Measurements from ENCODE around the gene EPB41L2. TPM values are rescaled to one million over a fixed set of nuclear protein-coding genes. Genes with fewer than 3 reads are reported as not detected.

Gene EPB41L2
- total RNA-seq, 1 donor from 2014 or later = 9.1 TPM

GRCh38 chr6:131061041-131061750, 1.8 kb downstream of the EPB41L2 start:
- no peak for ATAC-seq

DNA sequence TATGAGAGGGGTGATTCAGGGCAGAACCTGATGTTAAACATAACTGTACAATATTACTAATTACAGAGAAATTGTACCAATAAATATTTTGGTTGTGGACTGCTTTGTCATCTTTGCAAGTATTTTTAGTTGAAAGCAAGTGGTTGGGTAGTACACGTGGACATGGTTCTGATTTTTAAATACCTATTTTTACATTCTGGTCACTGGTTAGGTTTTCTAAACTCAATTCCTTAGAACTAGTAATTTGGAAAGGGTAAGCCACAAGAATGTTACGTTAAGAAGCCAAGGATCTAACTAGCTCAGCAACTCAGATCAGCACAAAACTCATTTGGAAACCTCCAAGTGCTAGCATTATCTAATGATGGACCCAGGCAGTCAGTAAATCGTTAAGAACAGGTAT, 2.7 kb downstream of the EPB41L2 start:
- no peak for ATAC-seq

- ATAC-seq = no peak
Observed at GRCh38 chr6:131059486-131059885, 3.6 kb downstream of the EPB41L2 start.

DNA sequence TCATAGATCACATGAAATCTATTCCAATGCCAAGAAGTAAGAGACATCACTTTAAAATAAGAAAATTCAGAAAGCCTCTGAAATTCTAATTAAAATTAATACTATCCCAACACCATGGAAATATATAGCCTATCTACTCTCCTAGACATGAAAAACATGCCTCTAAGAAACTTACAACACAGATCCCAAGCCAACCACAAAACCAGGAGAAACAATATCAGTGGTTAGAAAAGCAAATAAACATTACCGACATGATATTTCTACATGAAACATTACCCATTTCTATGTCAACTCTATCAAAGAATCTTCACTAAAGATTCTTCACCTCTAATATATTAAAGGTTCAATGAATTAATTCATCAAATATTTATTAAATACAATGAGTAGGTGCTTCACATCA, 4.8 kb downstream of the EPB41L2 start:
- ATAC-seq = no peak

DNA sequence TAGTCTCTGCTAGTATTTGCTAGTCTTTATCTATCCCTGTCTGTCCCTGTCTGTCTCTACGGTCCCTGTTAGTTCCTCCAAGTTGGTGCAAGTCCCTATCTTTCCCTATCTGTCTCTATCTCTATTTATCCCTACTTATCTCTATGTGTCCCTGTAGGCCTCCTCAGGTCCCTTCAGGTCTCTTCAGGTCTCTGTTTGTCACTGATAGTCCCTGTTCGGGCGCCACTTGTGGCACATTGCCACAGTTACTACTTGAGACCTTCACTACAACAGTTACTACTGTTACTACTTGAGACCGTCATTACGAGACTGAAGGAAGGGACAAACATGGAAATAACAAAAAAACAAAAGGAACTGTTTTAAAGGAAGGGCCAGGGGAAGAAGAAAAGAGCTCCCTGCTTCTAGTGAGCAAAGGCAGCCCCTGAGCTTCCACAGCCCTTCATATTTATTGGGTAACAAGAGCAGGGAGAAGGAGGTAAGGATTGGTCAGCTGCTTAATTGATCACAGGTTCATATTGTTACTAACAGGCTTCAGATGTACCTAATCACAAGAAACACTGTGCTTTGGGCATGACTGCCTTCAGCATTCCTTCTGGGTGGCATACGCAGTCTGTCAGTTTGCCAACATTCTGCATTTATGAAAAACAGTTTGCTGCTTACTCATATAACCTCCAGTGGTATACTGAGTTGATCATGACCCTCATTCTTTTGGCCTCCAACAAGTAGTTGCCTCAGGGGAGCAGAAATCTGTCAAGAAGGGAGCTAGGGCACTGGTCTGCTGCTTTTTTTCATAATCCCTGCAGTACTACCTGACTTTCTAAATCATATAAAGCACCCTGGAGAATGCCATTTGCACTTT, 8.4 kb downstream of the EPB41L2 start:
- no peak for ATAC-seq

- ATAC-seq = no peak
Observed at GRCh38 chr6:131053546-131054240, 9.4 kb downstream of the EPB41L2 start.

DNA sequence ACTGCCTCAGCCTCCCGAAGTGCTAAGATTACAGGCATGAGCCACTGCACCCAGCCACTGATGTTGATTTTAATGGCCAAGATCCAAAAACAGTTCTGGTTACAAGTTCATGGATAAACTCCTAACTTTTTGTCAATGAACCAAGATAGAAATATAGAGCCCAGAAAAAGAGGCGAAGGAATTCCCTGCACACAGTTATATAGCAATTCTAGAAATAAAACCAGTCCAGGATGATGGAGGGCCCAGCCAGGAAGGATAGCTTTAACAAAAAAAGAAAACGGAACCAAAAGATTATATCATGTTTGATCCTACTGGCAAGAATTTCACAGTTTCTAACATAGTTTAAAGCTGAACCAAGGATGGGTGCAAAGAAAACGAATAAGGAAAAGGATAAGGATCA, 10.9 kb downstream of the EPB41L2 start:
- no peak for ATAC-seq

GRCh38 chr6:131051341-131051740, 11.7 kb downstream of the EPB41L2 start:
- ATAC-seq = no peak

DNA sequence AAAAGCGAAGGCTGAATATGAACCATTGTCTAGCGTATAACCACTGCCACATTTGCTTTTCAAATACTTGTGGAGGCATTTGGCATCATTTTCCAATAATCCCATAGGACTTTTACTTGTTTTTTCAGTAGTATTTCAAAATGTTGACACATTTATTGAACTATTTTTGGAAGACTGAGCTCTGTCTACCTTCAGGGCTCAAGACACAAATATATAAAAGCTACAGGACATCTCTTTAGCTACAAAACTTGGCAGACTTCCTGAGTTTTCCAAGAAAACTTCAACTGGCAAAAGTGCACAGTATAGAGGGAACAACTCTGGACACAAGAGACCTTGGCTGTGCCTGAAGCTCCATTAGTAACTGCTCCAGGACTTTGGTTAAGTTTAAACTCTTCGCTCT, 13.4 kb downstream of the EPB41L2 start:
- ATAC-seq = no peak

DNA sequence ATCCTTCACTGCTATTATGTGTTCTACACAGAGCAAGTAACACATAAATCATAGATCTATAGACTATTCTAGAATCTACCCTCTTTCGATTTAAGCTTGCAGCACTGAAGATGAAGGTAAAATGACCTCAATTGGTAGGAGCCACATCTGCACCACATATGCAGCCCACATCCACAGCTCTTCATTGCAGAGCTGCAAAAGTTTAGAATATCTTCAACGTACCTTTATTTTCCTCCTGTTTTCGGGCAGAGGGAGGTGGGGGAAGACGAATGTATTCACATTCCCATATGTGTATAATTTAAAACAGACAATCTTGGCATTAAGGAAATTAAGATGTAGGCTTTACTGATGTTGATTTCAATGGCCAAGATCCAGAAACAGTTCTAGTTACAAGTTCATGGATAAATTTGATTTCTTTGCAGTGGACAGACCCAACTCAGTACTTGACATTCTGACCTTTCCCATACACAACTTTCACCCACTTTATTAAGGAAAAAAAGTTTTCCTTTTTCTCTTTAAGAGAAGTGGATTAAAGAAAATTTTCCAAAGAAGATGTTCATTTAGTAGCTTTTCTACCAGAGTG, 14.0 kb downstream of the EPB41L2 start:
- no peak for ATAC-seq

- no peak for ATAC-seq
Observed at GRCh38 chr6:131048459-131048858, 14.6 kb downstream of the EPB41L2 start.

DNA sequence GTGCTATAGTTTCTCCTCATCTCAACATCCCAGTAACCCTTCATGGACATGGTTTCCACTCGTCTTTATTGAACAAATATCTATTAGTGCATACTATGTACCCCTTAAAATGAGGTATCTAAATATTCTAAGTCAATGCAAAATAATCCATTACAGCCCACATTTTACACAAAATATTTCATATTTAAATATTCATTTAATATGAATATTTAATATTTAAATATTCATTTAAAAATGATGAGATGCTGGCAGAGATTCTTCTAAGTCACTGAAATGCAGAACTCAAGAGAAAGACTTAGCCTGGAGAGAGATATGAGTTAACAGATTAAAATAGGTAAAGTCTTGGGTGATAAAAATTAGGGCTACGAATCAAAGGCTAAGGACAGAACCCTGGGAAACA, 17.9 kb downstream of the EPB41L2 start:
- ATAC-seq = no peak

DNA sequence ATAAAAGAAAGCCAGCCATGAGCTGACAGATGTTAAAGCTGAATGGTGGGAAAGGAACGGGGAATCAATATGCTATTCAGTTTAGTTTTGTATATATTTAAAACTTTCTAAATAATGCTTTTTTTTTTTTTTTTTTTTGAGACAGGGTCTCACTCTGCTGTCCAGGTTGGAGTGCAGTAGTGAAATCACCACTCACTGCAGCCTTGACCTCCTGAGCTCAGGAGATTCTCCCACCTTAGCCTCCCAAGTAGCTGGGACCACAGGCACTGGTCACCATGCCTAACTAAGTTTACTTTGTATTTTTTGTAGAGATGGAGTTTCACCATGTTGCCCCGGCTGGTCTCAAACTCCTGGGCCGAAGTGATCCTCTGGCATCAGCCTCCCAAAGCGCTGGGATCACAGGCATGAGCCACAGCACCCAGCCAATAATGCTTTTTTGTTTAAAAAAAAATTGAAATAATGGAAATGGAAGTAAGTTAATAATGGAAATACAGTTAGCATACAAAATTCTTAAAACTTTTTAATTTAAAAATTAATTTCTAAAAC, 19.1 kb downstream of the EPB41L2 start:
- ATAC-seq = no peak

DNA sequence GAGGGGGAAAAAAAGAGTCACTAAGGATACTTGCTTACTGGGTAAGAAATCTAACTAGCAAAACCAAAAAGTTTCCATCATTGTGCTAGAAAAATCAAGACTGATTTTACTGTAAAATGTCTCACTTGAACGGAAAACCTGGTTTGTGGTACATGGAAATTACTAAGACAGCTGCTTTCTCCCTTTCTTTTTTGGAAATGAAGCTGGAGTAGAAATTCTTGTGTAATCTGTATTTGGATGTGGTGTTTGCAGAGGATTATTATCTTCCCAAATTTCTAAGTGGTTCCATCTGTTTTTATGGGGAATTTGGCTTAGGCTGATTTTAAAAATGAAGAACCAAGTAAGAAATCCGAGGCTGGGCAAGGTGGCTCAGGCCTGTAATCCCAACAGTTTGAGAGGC, 20.4 kb downstream of the EPB41L2 start:
- ATAC-seq = no peak

DNA sequence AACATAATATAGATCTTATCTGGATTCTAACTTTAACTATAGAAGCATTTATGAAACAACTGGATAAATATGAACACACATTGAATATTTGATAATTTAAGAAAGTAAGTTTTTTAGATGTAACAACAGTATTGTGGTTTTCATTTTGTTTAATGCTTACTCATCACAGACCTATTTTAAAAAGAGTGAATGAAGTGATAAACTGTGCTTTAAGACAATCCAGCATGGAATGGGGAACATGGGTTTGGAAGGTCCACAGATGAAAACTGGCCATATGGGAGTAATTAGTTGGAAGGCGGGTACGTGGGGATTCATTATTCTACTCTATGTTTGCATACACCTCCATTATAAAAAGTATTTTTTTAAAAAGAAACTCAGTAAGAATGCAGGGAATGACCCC, 21.2 kb downstream of the EPB41L2 start:
- ATAC-seq = no peak

- ATAC-seq = no peak
Observed at GRCh38 chr6:131040866-131041265, 22.2 kb downstream of the EPB41L2 start.

DNA sequence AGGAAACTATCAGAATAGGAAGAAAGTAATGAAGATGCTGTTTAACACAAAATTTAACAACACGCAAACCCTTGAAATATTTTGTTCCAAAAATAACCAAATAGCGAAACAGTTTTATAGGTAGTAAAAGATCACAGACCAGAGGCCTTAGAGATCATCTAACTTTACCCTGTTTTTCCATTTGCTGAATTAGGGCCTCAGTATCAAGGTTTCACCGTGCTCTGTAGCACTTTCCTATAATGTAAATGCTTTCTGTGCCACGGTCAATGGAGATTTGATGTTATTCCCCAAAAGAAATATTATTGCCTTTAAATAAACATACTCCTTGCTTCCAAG, 23.7 kb downstream of the EPB41L2 start:
- no peak for ATAC-seq

DNA sequence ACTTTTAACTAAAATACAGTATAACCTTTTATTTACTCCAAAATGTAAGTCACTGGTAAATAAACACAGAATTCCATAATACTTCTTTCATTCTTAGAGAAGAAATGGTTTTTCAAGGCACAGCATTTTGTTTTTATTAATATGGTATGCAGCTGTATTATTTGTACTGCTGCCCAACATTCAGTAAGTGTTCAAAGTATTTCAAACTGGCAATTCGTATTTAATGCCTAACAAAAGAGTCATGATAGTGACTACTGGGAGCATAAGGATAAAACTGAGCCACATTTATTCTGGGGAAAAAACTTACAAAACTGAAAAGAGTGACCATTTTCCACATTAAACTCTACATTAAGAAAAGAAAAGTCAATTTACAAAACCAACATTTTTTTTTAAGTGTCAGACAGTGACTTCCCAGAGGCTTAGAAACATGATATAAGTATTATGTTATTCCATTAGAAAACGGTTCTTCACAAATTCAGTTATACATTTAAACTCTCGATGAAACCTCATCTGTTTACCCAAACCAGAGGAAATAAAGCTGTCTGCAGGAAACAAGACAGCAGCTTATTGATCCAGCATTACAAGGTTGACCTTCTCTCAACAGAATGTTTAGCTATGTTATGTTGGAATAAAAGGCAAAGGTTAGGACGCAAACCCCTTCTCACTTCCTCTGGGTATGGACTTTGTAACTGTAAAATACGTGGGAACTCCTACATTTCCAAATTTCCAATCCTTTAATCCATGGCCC, 24.3 kb downstream of the EPB41L2 start:
- ATAC-seq = no peak

GRCh38 chr6:131037194-131037897, 25.7 kb downstream of the EPB41L2 start:
- no peak for ATAC-seq

- ATAC-seq = no peak
Observed at GRCh38 chr6:131036601-131037000, 26.4 kb downstream of the EPB41L2 start.

- no peak for ATAC-seq
Observed at GRCh38 chr6:131036143-131036542, 26.9 kb downstream of the EPB41L2 start.

DNA sequence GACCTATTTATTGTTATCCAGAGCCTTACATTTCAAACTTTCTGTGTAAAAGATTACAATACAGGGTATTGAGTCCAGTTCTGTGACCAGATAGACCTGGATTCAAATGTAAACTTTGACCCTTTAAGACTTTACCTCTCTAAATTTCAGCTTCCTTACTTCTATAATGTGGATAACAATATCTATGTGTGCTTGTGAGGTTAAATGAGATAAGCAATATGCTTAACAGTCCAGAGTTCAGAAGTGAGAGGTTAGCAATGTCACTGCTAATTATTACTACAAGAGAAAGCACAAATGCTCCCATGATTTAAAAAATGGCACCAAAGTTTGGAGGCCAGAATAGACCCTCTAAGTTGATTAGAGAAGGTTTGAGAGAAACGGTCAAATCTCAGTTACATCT, 27.5 kb downstream of the EPB41L2 start:
- ATAC-seq = no peak

All from esophagus mucosa (tissue), 1 donor.